Spinal cord (tissue), 10 donors: ENCODE measurements around the gene SLCO3A1. TPM values are rescaled to one million over a fixed set of nuclear protein-coding genes. Genes with fewer than 3 reads are reported as not detected.

Experiments used
- DNase-seq, 6 donors: peaks; one replicate each; pipeline versions ENCODE4 v3.0.0 to v3.0.0-alpha.2; 2013 to 2015; ENCODE audit warnings: low spot score in 6 of 6, low read depth in 4 of 6
- H3K27ac ChIP-seq: one replicate; pipeline ENCODE4 v1.5.1; 2013; ENCODE audit warnings: low read depth, low read length, control low read depth
- H3K27me3 ChIP-seq: one replicate; pipeline ENCODE4 v1.6.1; 2013; ENCODE audit warnings: low read length; ENCODE audit not compliant: control insufficient read depth, insufficient read depth
- H3K36me3 ChIP-seq: one replicate; pipeline ENCODE4 v1.6.1; 2013; ENCODE audit warnings: low read length; ENCODE audit not compliant: control insufficient read depth, insufficient read depth
- H3K4me1 ChIP-seq: one replicate; pipeline ENCODE4 v1.6.1; 2013; ENCODE audit warnings: low read length; ENCODE audit not compliant: control insufficient read depth, insufficient read depth
- H3K4me3 ChIP-seq: one replicate; pipeline ENCODE4 v1.5.1; 2013; ENCODE audit warnings: low read depth, low read length, control low read depth
- H3K9me3 ChIP-seq: one replicate; pipeline ENCODE4 v1.6.1; 2013; ENCODE audit warnings: low read length; ENCODE audit not compliant: control insufficient read depth, insufficient read depth
- WGBS: methylation state at CpG from one replicate; pipeline ENCODE4 v1.1.5; 2013; ENCODE audit warnings: missing lambda C conversion rate; ENCODE audit not compliant: insufficient coverage; 5-methylcytosine and 5-hydroxymethylcytosine counted together
- long read RNA-seq, 4 donors: transcript quantifications; one replicate each; lab custom pipeline, GENCODE V29; 2026
- polyA plus RNA-seq, 2 donors: library from polyadenylated mRNA; unstranded; fragments of 120-200 nt; gene quantifications; one replicate each; pipeline ENCODE4 v1.2.1, GENCODE V29; 2013; ENCODE audit not compliant: insufficient read length in 2 of 2
- total RNA-seq, 2 donors: library from RNA; depleted of rRNA in 1 of 2; stranded (reverse); fragments of 120-200 nt in 1 of 2; fragments of >200 nt in 1 of 2; gene quantifications; one replicate each; pipeline versions ENCODE4 v1.2.3 to v1.2.4, GENCODE V29; 2013 to 2014
- donor health status: healthy.

The SLCO3A1 gene
- total RNA-seq (1 to 10 TPM; 4.6 to 6.3 TPM), polyA plus RNA-seq (10 to 100 TPM; 19.6 to 22.2 TPM)
- long read RNA-seq, donor 1, full-length matches to known transcripts: 11 of 11 reads
- long read RNA-seq, donor 1, partial matches to known transcripts: 0 of 11 reads
- long read RNA-seq, donor 1, other reads (novel, unspliced or antisense): 0 of 11 reads
- long read RNA-seq, donor 2, partial matches to known transcripts: 0 of 3 reads
- long read RNA-seq, donor 2, other reads (novel, unspliced or antisense): 0 of 3 reads
- long read RNA-seq, donor 3, full-length matches to known transcripts: 5 of 5 reads
- long read RNA-seq, donor 3, partial matches to known transcripts: 0 of 5 reads
- long read RNA-seq, donor 3, other reads (novel, unspliced or antisense): 0 of 5 reads
- long read RNA-seq, donor 4, full-length matches to known transcripts: 2 of 2 reads
- long read RNA-seq, donor 4, partial matches to known transcripts: 0 of 2 reads
- long read RNA-seq, donor 4, other reads (novel, unspliced or antisense): 0 of 2 reads

DNA sequence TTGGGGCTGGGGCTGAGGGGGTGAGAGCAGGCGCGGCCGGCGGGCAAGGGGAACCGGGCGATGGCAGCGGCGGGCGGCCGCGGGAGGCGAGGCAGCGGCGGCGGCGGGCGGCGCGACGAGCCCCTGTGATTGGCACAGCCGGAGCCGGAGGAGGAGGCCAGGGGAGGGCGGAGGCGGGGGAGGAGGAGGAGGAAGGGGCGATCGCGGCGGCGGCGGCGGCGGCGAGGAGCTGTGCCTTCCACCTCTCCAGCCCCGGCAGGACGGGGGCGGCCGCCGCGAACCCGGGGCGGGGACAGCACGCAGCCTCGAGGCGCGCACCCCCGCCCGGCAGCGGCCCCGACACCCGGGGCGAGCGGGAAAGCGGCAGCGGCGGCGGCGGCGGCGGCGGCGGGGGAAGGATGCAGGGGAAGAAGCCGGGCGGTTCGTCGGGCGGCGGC lies at the start of gene SLCO3A1:
SLCO3A1 (plus strand) TSS at position 198 of the 437 bp plus-strand sequence.
- Histone ChIP-seq H3K36me3 (no peaks in the 10 kb centered on the region), H3K4me1 (peaks cover 19% of the 10 kb centered on the region), H3K27ac (peak within 1 kb of the TSS; percentile 57), H3K9me3 (no peaks in the 10 kb centered on the region), H3K27me3 (peaks cover 2% of the 10 kb centered on the region), H3K4me3 (peak within 1 kb of the TSS; percentile 57)
- under 1% methylated on average over 67 of the region's 67 CpGs for WGBS
- DNase-seq: peak in 4 of 6 donors; percentile 48 to 93 (median 75)

DNA sequence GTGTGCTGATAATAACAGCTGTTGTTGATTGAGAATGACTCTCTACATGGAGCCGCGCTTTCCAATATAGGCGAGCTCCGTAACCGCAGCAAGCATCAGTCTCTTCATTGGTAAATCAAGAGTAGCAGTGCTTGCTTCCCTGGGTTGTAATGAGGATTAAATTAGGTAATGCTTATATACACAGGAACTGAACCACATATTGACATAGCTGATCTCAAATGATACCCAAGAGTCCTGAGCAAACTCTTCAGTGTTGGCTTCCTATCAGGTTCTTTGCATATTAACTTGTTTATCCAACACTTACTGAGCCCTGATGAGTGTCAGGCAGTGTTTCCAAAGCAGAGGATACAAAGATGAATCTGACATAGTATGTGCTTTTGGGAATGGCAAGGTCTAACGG lies 46.4 kb upstream of the SLCO3A1 start:
- 58% methylated on average over 1 of the region's 6 CpGs for WGBS
- no peaks in the 10 kb centered on the region for H3K27me3 ChIP-seq

DNA sequence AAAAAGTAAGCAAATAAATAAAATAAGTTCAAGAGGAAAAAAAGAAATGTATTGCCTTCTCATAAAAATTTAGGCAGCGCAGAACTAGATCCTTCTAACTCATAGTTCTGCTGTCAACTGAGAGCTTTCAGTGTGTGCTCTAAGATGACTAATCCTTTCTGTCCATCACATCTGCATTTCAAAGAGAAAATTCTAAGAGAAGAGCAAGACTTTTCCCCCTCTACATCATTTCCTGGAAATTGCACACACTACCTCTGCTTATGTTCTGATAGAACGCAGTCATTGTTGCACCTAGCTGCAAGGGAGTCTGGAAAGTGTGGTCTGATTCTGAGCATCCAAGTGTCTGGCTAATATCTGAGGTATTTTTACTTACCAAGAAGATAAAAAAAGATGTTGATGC lies 39.6 kb upstream of the SLCO3A1 start:
- no peak for DNase-seq
- H3K9me3 ChIP-seq: peaks cover 4% of the 10 kb centered on the region
- no peaks in the 10 kb centered on the region for H3K36me3 ChIP-seq
- WGBS: 100% methylated on average over 1 of the region's 2 CpGs
- no peaks in the 10 kb centered on the region for H3K27me3 ChIP-seq
- H3K27ac ChIP-seq: no peak overlapping the region
- no peaks in the 10 kb centered on the region for H3K4me1 ChIP-seq
- H3K4me3 ChIP-seq: no peak overlapping the region

More for the DNA sequence above, 46.4 kb upstream of the SLCO3A1 start:
- Histone ChIP-seq H3K36me3 (no peaks in the 10 kb centered on the region), H3K4me1 (no peaks in the 10 kb centered on the region), H3K4me3 (no peak overlapping the region), H3K9me3 (no peaks in the 10 kb centered on the region), H3K27ac (no peak overlapping the region)
- DNase-seq: no peak

DNA sequence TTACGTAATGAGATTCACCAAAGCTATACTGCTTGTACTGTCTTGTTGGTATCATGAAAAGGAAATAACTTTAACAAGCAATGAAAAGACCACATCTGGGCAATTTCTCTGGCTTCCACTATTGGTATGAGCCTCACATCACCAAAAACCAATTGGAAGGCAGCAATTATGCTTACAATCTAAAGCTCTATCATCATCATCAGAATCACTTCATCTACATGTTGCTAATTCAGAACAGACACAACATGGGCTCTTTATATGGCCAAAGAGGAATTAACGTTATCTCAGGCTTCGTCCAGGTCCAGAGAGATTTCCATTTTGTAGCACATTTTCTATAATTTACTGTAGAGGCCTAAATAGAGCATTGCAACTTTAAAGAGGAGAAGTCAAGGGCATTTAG lies 36.6 kb upstream of the SLCO3A1 start:
- WGBS: no CpG with 5 or more reads among the region's 3 CpGs
- Histone ChIP-seq H3K27ac (no peak overlapping the region), H3K4me1 (no peaks in the 10 kb centered on the region), H3K36me3 (no peaks in the 10 kb centered on the region), H3K27me3 (no peaks in the 10 kb centered on the region), H3K9me3 (peaks cover 4% of the 10 kb centered on the region), H3K4me3 (no peak overlapping the region)
- no peak for DNase-seq

DNA sequence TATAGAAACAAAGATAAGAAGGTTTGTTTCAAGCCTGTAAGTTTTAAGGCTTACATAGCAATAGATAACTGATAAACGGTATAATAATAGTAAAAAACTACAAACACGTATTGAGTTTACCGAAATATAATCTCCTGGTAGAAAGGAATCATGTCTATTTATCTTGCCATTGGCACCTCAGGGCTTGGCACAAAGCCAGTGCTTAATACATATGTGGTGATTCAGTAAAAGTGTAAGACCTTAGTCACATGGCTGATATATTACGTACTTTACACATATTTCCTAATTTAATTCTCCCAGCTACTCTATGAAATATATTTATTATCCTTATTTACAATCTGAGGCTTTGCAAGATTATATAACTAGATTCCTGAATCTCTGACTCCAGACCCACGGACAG lies 32.0 kb upstream of the SLCO3A1 start:
- Histone ChIP-seq H3K4me3 (no peak overlapping the region), H3K27ac (no peak overlapping the region), H3K4me1 (peaks cover 3% of the 10 kb centered on the region), H3K9me3 (no peaks in the 10 kb centered on the region), H3K36me3 (no peaks in the 10 kb centered on the region), H3K27me3 (no peaks in the 10 kb centered on the region)
- WGBS: 75% methylated on average over 1 of the region's 5 CpGs
- DNase-seq: no peak

DNA sequence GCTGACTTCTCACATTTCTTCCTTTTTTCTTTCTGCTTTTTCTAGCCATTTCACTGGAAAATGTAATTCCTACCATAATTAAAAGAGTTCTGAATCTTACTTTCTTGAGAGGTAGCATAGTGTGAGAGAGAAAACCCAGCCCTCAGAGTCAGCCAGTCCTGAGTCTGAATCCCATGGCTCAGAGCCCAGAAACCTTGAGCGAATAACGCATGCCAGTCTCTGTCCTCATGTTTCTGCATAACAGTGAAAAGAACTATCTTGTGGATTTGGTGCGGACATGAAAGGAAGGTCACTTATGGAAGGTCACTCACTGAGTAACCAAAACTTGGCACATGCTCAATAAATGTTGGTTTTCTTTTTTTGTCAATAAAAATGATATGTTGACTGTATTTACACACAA lies 29.3 kb upstream of the SLCO3A1 start:
- H3K4me3 ChIP-seq: no peak overlapping the region
- no peaks in the 10 kb centered on the region for H3K27me3 ChIP-seq
- H3K27ac ChIP-seq: no peak overlapping the region
- WGBS: 0% methylated on average over 2 of the region's 3 CpGs
- peaks cover 3% of the 10 kb centered on the region for H3K4me1 ChIP-seq
- peak in 2 of 6 donors; percentile 43 to 75 for DNase-seq
- no peaks in the 10 kb centered on the region for H3K9me3 ChIP-seq
- no peaks in the 10 kb centered on the region for H3K36me3 ChIP-seq

DNA sequence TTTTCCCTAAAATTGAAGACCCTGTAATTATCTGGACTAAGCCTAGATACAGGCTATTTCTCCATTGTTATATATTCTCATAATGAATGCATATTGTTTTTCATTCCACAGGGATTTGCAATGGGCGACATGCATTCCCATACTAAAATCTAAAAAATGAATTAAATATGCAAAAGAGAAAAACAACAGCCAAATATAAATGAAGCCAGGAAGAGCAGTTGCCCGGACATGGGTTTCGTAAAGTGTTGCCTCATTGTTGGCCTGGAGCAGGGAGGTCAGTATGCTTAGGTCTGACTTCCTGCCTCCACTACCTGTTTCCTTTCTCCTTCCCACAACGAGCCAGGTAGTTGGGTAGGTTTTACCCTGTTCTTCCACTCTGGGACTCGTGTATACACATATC lies 27.1 kb upstream of the SLCO3A1 start:
- H3K27ac ChIP-seq: no peak overlapping the region
- no peak overlapping the region for H3K4me3 ChIP-seq
- H3K9me3 ChIP-seq: no peaks in the 10 kb centered on the region
- DNase-seq: no peak
- H3K36me3 ChIP-seq: no peaks in the 10 kb centered on the region
- H3K4me1 ChIP-seq: peaks cover 3% of the 10 kb centered on the region
- no peaks in the 10 kb centered on the region for H3K27me3 ChIP-seq
- whole genome bisulfite sequencing: 83% methylated on average over 2 of the region's 5 CpGs

DNA sequence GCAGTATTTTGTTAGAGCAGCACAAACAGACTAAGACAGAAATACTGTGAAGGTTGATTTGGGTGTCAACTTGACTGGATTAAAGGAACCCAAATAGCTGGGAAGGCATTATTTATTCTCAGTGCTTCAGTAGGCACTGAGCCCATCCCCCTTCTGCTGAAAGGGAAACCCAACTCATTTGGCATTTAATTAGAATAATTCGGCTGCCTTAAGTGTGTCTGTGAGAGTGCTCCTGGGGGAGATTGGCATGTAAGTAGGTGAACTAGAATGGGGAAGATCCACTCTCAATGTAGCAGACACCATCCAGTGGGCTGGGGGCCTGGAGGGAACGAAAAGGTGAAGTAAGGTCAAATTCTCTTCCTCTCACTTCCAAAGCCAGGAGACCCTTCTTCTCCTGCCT lies 20.5 kb upstream of the SLCO3A1 start:
- WGBS: no CpG with 5 or more reads among the region's 2 CpGs
- Histone ChIP-seq H3K36me3 (no peaks in the 10 kb centered on the region), H3K27ac (no peak overlapping the region), H3K4me1 (no peaks in the 10 kb centered on the region), H3K27me3 (no peaks in the 10 kb centered on the region), H3K9me3 (no peaks in the 10 kb centered on the region), H3K4me3 (no peak overlapping the region)
- peak in 1 of 6 donors; percentile 60 for DNase-seq

DNA sequence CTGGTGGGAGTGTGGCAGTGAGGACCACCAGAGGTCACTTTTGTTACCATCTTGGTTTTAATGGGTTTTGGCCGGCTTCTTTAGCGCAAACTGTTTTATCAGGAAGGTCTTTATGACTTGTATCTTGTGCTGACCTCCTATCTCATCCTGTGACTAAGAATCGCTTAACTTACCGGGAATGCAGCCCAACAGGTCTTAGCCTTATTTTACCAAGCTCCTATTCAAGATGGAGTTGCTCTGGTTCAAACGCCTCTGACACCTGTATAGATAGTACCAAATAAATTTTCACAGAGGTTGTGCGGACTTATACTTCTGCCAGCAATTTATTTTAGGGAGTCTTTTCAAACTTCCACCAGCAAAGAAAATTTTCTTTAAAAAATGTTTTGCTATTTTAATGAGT lies 13.6 kb upstream of the SLCO3A1 start:
- Histone ChIP-seq H3K27me3 (no peaks in the 10 kb centered on the region), H3K9me3 (no peaks in the 10 kb centered on the region), H3K4me3 (no peak overlapping the region), H3K27ac (no peak overlapping the region), H3K36me3 (no peaks in the 10 kb centered on the region), H3K4me1 (no peaks in the 10 kb centered on the region)
- no peak for DNase-seq
- WGBS: no CpG with 5 or more reads among the region's 6 CpGs

DNA sequence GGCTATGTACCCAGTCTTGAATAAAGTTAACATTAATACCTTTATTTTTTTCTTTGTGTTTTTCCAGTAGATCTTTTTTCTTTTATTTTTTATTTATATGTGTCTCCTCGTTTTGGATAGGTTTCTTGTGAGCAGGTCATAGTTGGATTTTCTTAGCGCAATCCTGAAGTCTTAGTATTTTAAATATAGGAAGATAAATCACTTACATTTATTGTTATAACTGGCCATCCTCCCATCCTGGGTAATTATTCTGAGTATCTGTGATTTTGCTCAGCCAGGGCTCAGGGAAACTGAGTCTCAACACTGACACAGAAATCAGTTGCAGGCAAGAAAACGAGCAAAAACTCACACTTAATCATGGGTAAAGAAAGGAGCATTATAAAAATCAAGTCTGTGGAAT lies 11.6 kb upstream of the SLCO3A1 start:
- no peaks in the 10 kb centered on the region for H3K36me3 ChIP-seq
- WGBS: no CpG with 5 or more reads among the region's 3 CpGs

More for the DNA sequence above, 11.6 kb upstream of the SLCO3A1 start:
- Histone ChIP-seq H3K4me3 (no peak overlapping the region), H3K9me3 (no peaks in the 10 kb centered on the region), H3K27me3 (peaks cover 4% of the 10 kb centered on the region), H3K4me1 (no peaks in the 10 kb centered on the region), H3K27ac (no peak overlapping the region)
- DNase-seq: no peak
